RWPE1 (cell line): ENCODE measurements around the gene HRCT1.

Experiments used
- CTCF ChIA-PET: fragments of 350-600 bp; sonication (Branson Sonifier 250); formaldehyde crosslinking; extraction: SDS; loops from one replicate; lab custom pipeline; 2021; lab: Yijun Ruan, JAX
- POLR2A ChIA-PET: fragments of 400-600 bp; formaldehyde crosslinking; extraction: SDS; loops from one replicate; lab custom pipeline; 2020; ENCODE audit warnings: antibody characterized with exemption; ENCODE audit not compliant: low non-redundant PET; lab: Yijun Ruan, JAX
- DNase-seq: peaks from one replicate; pipeline ENCODE4 v3.0.0; 2012; ENCODE audit warnings: low spot score
- H3K27ac ChIP-seq: fragments of 450-650 bp; 2 replicates; pipeline ENCODE4 v1.5.1; 2017
- CTCF ChIP-seq: fragments of 450-650 bp; conservative IDR thresholded peaks from 2 replicates; pipeline ENCODE4 v1.5.1; 2017; ENCODE audit warnings: low read depth, mild to moderate bottlenecking

HRCT1 gene

GRCh38 chr9:35923598-35923926, 17.6 kb downstream of the HRCT1 start:
- CTCF ChIA-PET = interaction anchor here (0.6 kb wide), 1 partner anchor 1034 kb away, joined by 3 read pairs; no protein-coding TSS in a partner anchor
- TF ChIP-seq CTCF = no peak
- H3K27ac ChIP-seq = no peak overlapping the region
- POLR2A ChIA-PET = no interaction called here
- no peak for DNase-seq

- DNase-seq = peak; percentile 89
- H3K27ac ChIP-seq = peak overlapping the region; percentile 82
- POLR2A ChIA-PET = interaction anchor here (0.6 kb wide), 1 partner anchor 95 kb away, joined by 3 read pairs; no protein-coding TSS in a partner anchor
- TF ChIP-seq CTCF = no peak
- CTCF ChIA-PET = interaction anchor here (0.6 to 1.0 kb wide), 7 partner anchors 21 to 1034 kb away, joined by 3 to 5 read pairs (median 3); no protein-coding TSS in a partner anchor
Observed at GRCh38 chr9:35923927-35924763, 18.1 kb downstream of the HRCT1 start.

- DNase-seq = no peak
- POLR2A ChIA-PET = no interaction called here
Observed at GRCh38 chr9:35928591-35929452, 22.8 kb downstream of the HRCT1 start.

GRCh38 chr9:35929453-35929718, 23.4 kb downstream of the HRCT1 start:
- ChIA-PET CTCF (no interaction called here), POLR2A (no interaction called here)
- H3K27ac ChIP-seq = no peak overlapping the region
- no peak for TF ChIP-seq CTCF
- DNase-seq = no peak

More at GRCh38 chr9:35928591-35929452, 22.8 kb downstream of the HRCT1 start:
- no peak overlapping the region for H3K27ac ChIP-seq
- TF ChIP-seq CTCF = no peak
- CTCF ChIA-PET = no interaction called here

- DNase-seq = no peak
- no peak for TF ChIP-seq CTCF
- CTCF ChIA-PET = interaction anchor here (1.0 kb wide), 1 partner anchor 15 kb away, joined by 3 read pairs; no protein-coding TSS in a partner anchor
- no peak overlapping the region for H3K27ac ChIP-seq
- POLR2A ChIA-PET = no interaction called here
Observed at GRCh38 chr9:35930521-35930920, 24.5 kb downstream of the HRCT1 start.

- no peak overlapping the region for H3K27ac ChIP-seq
- ChIA-PET POLR2A (no interaction called here), CTCF (interaction anchor here (1.0 kb wide), 1 partner anchor 14 kb away, joined by 3 read pairs; no protein-coding TSS in a partner anchor)
- no peak for DNase-seq
- TF ChIP-seq CTCF = no peak
Observed at GRCh38 chr9:35930989-35931388, 25.0 kb downstream of the HRCT1 start.
